Measurements from ENCODE around the gene ADAMTS1.

- TF ChIP-seq SPI1 (IDR thresholded peaks at IDR 0.05; ENCODE audit: low read depth, low read length) (no peak), TAF1 (IDR thresholded peaks at IDR 0.05; ENCODE audit: low read depth, low read length) (no peak), POLR2A (IDR thresholded peaks at IDR 0.05; ENCODE audit: low read depth, low read length) (no peak), POLR2AphosphoS5 (IDR thresholded peaks at IDR 0.05; ENCODE audit: low read depth, low read length) (no peak)
These were observed 7.7 kb downstream of the ADAMTS1 start for GRCh38 chr21:26837539-26837938.
